Mesenchymal stem cell (in vitro differentiated cells and primary cell): Measurements from ENCODE around the gene TUBB2A.

Source experiments
- DNase-seq: peaks from one replicate; pipeline ENCODE4 v3.0.0-alpha.2; 2013
- H2AFZ ChIP-seq: one replicate; pipeline ENCODE4 v1.6.1; 2013; ENCODE audit warnings: low read depth, mild to moderate bottlenecking, control low read depth, inconsistent platforms, low read length, moderate library complexity
- H2AK5ac ChIP-seq: 2 replicates; pipeline ENCODE4 v1.6.1; 2013; ENCODE audit warnings: low read length, moderate library complexity, mild to moderate bottlenecking, inconsistent platforms; ENCODE audit not compliant: severe bottlenecking
- H2BK120ac ChIP-seq: one replicate; pipeline ENCODE4 v1.6.1; 2013; ENCODE audit warnings: low read depth, mild to moderate bottlenecking, inconsistent platforms, low read length, moderate library complexity
- H2BK12ac ChIP-seq, 2 experiments: one replicate each; pipeline ENCODE4 v1.6.1; 2013; ENCODE audit warnings: inconsistent platforms in 2 of 2, low read length in 2 of 2, mild to moderate bottlenecking in 2 of 2, moderate library complexity in 2 of 2, control low read depth in 1 of 2
- H2BK15ac ChIP-seq: one replicate; pipeline ENCODE4 v1.6.1; 2013; ENCODE audit warnings: mild to moderate bottlenecking, low read depth, inconsistent platforms; ENCODE audit not compliant: poor library complexity, severe bottlenecking
- H2BK5ac ChIP-seq: 2 replicates; pipeline ENCODE4 v1.6.1; 2013; ENCODE audit warnings: low read depth, mild to moderate bottlenecking, low read length, control low read depth, inconsistent platforms; ENCODE audit not compliant: poor library complexity, severe bottlenecking
- H3K14ac ChIP-seq, 2 experiments: one replicate each; pipeline ENCODE4 v1.6.1; 2013; ENCODE audit warnings: inconsistent platforms in 2 of 2, low read length in 2 of 2, control low read depth in 1 of 2, mild to moderate bottlenecking in 1 of 2, moderate library complexity in 1 of 2
- H3K18ac ChIP-seq, 2 experiments: one replicate each; pipeline ENCODE4 v1.6.1; 2013; ENCODE audit warnings: inconsistent platforms in 2 of 2, low read length in 2 of 2, control low read depth in 1 of 2, low read depth in 1 of 2, mild to moderate bottlenecking in 1 of 2
- H3K23ac ChIP-seq, 2 experiments: one replicate each; pipeline ENCODE4 v1.6.1; 2013; ENCODE audit warnings: inconsistent platforms in 2 of 2, low read length in 2 of 2, mild to moderate bottlenecking in 2 of 2, moderate library complexity in 2 of 2, control low read depth in 1 of 2
- H3K27ac ChIP-seq: 2 replicates; pipeline ENCODE4 v1.5.1; 2013; ENCODE audit warnings: mild to moderate bottlenecking, moderate library complexity, low read length, control low read depth, inconsistent platforms; ENCODE audit not compliant: poor library complexity, severe bottlenecking
- H3K27me3 ChIP-seq, 2 experiments: 2 replicates each; pipeline versions ENCODE4 v1.6.1 to v1.7.0; 2013; ENCODE audit warnings: low read length in 2 of 2, mild to moderate bottlenecking in 2 of 2, moderate library complexity in 2 of 2, control low read depth in 1 of 2, inconsistent platforms in 1 of 2; ENCODE audit not compliant: control insufficient read depth in 1 of 2, insufficient read depth in 1 of 2
- H3K36me3 ChIP-seq, 2 experiments: 2 replicates each; pipeline versions ENCODE4 v1.6.1 to v1.7.0; 2013; ENCODE audit warnings: low read length in 2 of 2, control low read depth in 1 of 2, inconsistent platforms in 1 of 2, low read depth in 1 of 2, mild to moderate bottlenecking in 1 of 2; ENCODE audit not compliant: insufficient read depth in 2 of 2, control insufficient read depth in 1 of 2
- H3K4ac ChIP-seq, 2 experiments: one replicate each; pipeline ENCODE4 v1.6.1; 2013; ENCODE audit warnings: inconsistent platforms in 2 of 2, low read length in 2 of 2, mild to moderate bottlenecking in 2 of 2, moderate library complexity in 2 of 2, control low read depth in 1 of 2, low read depth in 1 of 2
- H3K4me1 ChIP-seq: 2 replicates; pipeline ENCODE4 v1.6.1; 2013; ENCODE audit warnings: low read depth, low read length, control low read depth; ENCODE audit not compliant: control insufficient read depth, insufficient read depth
- H3K4me2 ChIP-seq: 2 replicates; pipeline ENCODE4 v1.6.1; 2013; ENCODE audit warnings: low read length, mild to moderate bottlenecking, inconsistent platforms; ENCODE audit not compliant: poor library complexity, severe bottlenecking
- H3K4me3 ChIP-seq, 2 experiments: 2 replicates each; pipeline versions ENCODE4 v1.5.1 to v1.7.0; 2013; ENCODE audit warnings: low read length in 2 of 2, mild to moderate bottlenecking in 2 of 2, control low read depth in 1 of 2, low read depth in 1 of 2; ENCODE audit not compliant: insufficient read depth in 1 of 2
- H3K79me1 ChIP-seq: replicated peaks from 2 replicates; pipeline ENCODE4 v1.6.1; 2013; ENCODE audit warnings: mild to moderate bottlenecking, control low read depth, low read length, inconsistent platforms; ENCODE audit not compliant: poor library complexity, severe bottlenecking
- H3K9ac ChIP-seq: 2 replicates; pipeline ENCODE4 v1.7.0; 2013; ENCODE audit warnings: mild to moderate bottlenecking, low read length, moderate library complexity
- H3K9me3 ChIP-seq: 2 replicates; pipeline ENCODE4 v1.7.0; 2013; ENCODE audit warnings: mild to moderate bottlenecking, low read length; ENCODE audit not compliant: control insufficient read depth
- H4K8ac ChIP-seq: one replicate; pipeline ENCODE4 v1.6.1; 2013; ENCODE audit warnings: inconsistent platforms, mild to moderate bottlenecking, low read length, moderate library complexity
- H4K91ac ChIP-seq: one replicate; pipeline ENCODE4 v1.6.1; 2013; ENCODE audit warnings: mild to moderate bottlenecking, low read length, inconsistent platforms
- WGBS: methylation state at CpG from one replicate; pipeline ENCODE4 v1.1.7; 2013; ENCODE audit warnings: mixed read lengths; 5-methylcytosine and 5-hydroxymethylcytosine counted together

The TUBB2A gene

GRCh38 chr6:3152689-3153088 is 4.7 kb downstream of the TUBB2A start:
- Histone ChIP-seq H3K9me3 (peaks cover 4% of the 10 kb centered on the region), H3K79me1 (peaks cover 8% of the 10 kb centered on the region), H2BK120ac (no peak overlapping the region), H3K4me1 (peaks cover 5% of the 10 kb centered on the region), H2BK12ac (no peak overlapping the region), H3K36me3 (peaks cover 24 to 51% of the 10 kb centered on the region in 2 experiments), H2AFZ (no peak overlapping the region), H3K4me2 (no peak overlapping the region), H3K27ac (no peak overlapping the region), H3K23ac (no peak overlapping the region), H2BK15ac (no peak overlapping the region), H4K91ac (no peak overlapping the region), H3K18ac (no peak overlapping the region), H3K27me3 (no peaks in the 10 kb centered on the region), H2BK5ac (no peak overlapping the region), H3K4ac (no peak overlapping the region), H2AK5ac (no peak overlapping the region), H3K9ac (no peak overlapping the region), H4K8ac (no peak overlapping the region), H3K4me3 (no peak overlapping the region), H3K14ac (no peak overlapping the region)
- no peak for DNase-seq
- WGBS, result 90% methylated on average over 3 of the region's 3 CpGs

- Histone ChIP-seq H3K27me3 (no peaks in the 10 kb centered on the region), H2BK120ac (no peak overlapping the region), H2BK12ac (no peak overlapping the region), H3K23ac (no peak overlapping the region), H4K8ac (no peak overlapping the region), H2AK5ac (no peak overlapping the region), H2BK15ac (no peak overlapping the region), H3K27ac (no peak overlapping the region), H3K4me2 (no peak overlapping the region), H3K9ac (no peak overlapping the region), H3K36me3 (peaks cover 29 to 59% of the 10 kb centered on the region in 2 experiments), H4K91ac (no peak overlapping the region), H3K4me1 (peaks cover 5% of the 10 kb centered on the region), H3K79me1 (peaks cover 8% of the 10 kb centered on the region), H2AFZ (no peak overlapping the region), H3K18ac (no peak overlapping the region), H3K14ac (no peak overlapping the region), H2BK5ac (no peak overlapping the region), H3K9me3 (peaks cover 7% of the 10 kb centered on the region), H3K4me3 (no peak overlapping the region), H3K4ac (no peak overlapping the region)
- no peak for DNase-seq
- WGBS, result 84% methylated on average over 4 of the region's 5 CpGs
Observed at GRCh38 chr6:3151691-3152090, 5.7 kb downstream of the TUBB2A start.

- H2AFZ ChIP-seq, result no peak overlapping the region
Observed at GRCh38 chr6:3147914-3148757, 9.2 kb downstream of the TUBB2A start.

GRCh38 chr6:3144571-3144970 is 12.8 kb downstream of the TUBB2A start:
- Histone ChIP-seq H4K8ac (no peak overlapping the region), H3K4ac (no peak overlapping the region), H3K4me2 (no peak overlapping the region), H3K9me3 (peaks cover 7% of the 10 kb centered on the region), H3K79me1 (peaks cover 7% of the 10 kb centered on the region), H3K4me1 (peaks cover 7% of the 10 kb centered on the region), H3K9ac (no peak overlapping the region), H2BK5ac (no peak overlapping the region), H2AK5ac (no peak overlapping the region), H2BK120ac (no peak overlapping the region), H3K23ac (no peak overlapping the region), H4K91ac (no peak overlapping the region), H3K27me3 (no peaks in the 10 kb centered on the region), H3K14ac (no peak overlapping the region), H3K4me3 (no peak overlapping the region), H3K36me3 (peaks cover 35 to 58% of the 10 kb centered on the region in 2 experiments), H2BK15ac (no peak overlapping the region), H2AFZ (no peak overlapping the region), H2BK12ac (no peak overlapping the region), H3K27ac (no peak overlapping the region), H3K18ac (no peak overlapping the region)
- DNase-seq, result no peak
- 82% methylated on average over 8 of the region's 8 CpGs for WGBS

More at GRCh38 chr6:3147914-3148757, 9.2 kb downstream of the TUBB2A start:
- Histone ChIP-seq H3K18ac (no peak overlapping the region), H3K27me3 (no peaks in the 10 kb centered on the region), H3K9ac (no peak overlapping the region), H2BK120ac (no peak overlapping the region), H3K9me3 (peaks cover 7% of the 10 kb centered on the region), H2BK15ac (no peak overlapping the region), H2BK5ac (no peak overlapping the region), H3K36me3 (peaks cover 31 to 49% of the 10 kb centered on the region in 2 experiments), H2BK12ac (no peak overlapping the region), H3K4me1 (no peaks in the 10 kb centered on the region), H3K4ac (no peak overlapping the region), H3K14ac (no peak overlapping the region), H3K23ac (no peak overlapping the region), H4K91ac (no peak overlapping the region), H4K8ac (no peak overlapping the region), H3K4me2 (no peak overlapping the region), H3K79me1 (peaks cover 9% of the 10 kb centered on the region), H3K27ac (no peak overlapping the region), H2AK5ac (no peak overlapping the region), H3K4me3 (no peak overlapping the region)
- no peak for DNase-seq
- 94% methylated on average over 4 of the region's 6 CpGs for WGBS
